IMR-90 (cell line): ENCODE measurements around the gene PYCR2.

ENCODE experiments used
- BHLHE40 ChIP-seq: fragments of 150-350 bp; IDR thresholded peaks from 2 replicates; pipeline ENCODE4 v1.6.1; 2016; ENCODE audit warnings: mild to moderate bottlenecking, low read depth, low read length
- CTCF ChIP-seq: conservative IDR thresholded peaks from 2 replicates; pipeline ENCODE4 v1.5.1; 2012; ENCODE audit warnings: mild to moderate bottlenecking, low read depth, low read length, improper control_type of control experiment
- MAFK ChIP-seq: IDR thresholded peaks from 2 replicates; pipeline ENCODE4 v1.6.1; 2012; ENCODE audit warnings: low read depth, low read length, improper control_type of control experiment
- MAZ ChIP-seq: IDR thresholded peaks from 2 replicates; pipeline ENCODE4 v1.6.1; 2012; ENCODE audit warnings: low read depth, mild to moderate bottlenecking, low read length, improper control_type of control experiment, moderate library complexity, borderline replicate concordance
- POLR2A ChIP-seq: IDR thresholded peaks from 2 replicates; pipeline ENCODE4 v1.6.1; 2012; ENCODE audit warnings: mild to moderate bottlenecking, low read depth, low read length
- USF2 ChIP-seq: fragments of 150-350 bp; IDR thresholded peaks from 2 replicates; pipeline ENCODE4 v1.6.1; 2017; ENCODE audit warnings: mild to moderate bottlenecking, antibody characterized with exemption, low read length, low read depth

GRCh38 chr1:225908773-225909172 is 15.3 kb downstream of the PYCR2 start:
- TF ChIP-seq CTCF = no peak
- no peak for TF ChIP-seq POLR2A
- no peak for TF ChIP-seq MAFK
- TF ChIP-seq USF2 = no peak
- TF ChIP-seq MAZ = no peak
- TF ChIP-seq BHLHE40 = no peak
